ENCODE measurements around the gene NPM3.
A peak's percentile ranks its signal among the peaks of the same experiment; 100 is the strongest.
"Not testable (repeated sequence)": the region's sequence is repeated elsewhere in the genome, so short reads cannot be mapped to it uniquely, and the experiment has no call there.

Gene NPM3

DNA sequence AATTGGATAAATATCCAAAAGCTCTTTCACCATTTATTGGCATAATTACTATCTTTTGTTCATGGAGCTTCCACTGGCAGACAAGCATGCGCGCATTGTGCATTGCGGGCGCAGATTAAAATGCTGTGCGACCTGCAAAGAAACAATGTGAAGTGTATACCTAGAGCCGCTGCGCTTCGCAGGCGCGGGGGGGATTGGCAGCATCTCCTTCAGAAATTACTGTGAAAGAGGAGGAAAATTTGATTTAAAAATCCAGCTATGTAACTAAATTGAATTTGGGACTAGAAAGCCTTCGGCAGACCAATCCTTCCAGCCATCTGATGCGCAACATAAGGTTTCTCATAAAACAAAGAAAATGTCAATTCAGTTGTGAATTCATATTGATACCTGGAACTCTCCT, 10.3 kb upstream of the NPM3 start:
- TF ChIP-seq, protein P1, sequence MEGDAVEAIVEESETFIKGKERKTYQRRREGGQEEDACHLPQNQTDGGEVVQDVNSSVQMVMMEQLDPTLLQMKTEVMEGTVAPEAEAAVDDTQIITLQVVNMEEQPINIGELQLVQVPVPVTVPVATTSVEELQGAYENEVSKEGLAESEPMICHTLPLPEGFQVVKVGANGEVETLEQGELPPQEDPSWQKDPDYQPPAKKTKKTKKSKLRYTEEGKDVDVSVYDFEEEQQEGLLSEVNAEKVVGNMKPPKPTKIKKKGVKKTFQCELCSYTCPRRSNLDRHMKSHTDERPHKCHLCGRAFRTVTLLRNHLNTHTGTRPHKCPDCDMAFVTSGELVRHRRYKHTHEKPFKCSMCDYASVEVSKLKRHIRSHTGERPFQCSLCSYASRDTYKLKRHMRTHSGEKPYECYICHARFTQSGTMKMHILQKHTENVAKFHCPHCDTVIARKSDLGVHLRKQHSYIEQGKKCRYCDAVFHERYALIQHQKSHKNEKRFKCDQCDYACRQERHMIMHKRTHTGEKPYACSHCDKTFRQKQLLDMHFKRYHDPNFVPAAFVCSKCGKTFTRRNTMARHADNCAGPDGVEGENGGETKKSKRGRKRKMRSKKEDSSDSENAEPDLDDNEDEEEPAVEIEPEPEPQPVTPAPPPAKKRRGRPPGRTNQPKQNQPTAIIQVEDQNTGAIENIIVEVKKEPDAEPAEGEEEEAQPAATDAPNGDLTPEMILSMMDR (conservative IDR thresholded peaks at IDR 0.05): no peak
- no peak for TF ChIP-seq ZFX (IDR thresholded peaks at IDR 0.05)
- H3K27ac ChIP-seq: no peak overlapping the region

DNA sequence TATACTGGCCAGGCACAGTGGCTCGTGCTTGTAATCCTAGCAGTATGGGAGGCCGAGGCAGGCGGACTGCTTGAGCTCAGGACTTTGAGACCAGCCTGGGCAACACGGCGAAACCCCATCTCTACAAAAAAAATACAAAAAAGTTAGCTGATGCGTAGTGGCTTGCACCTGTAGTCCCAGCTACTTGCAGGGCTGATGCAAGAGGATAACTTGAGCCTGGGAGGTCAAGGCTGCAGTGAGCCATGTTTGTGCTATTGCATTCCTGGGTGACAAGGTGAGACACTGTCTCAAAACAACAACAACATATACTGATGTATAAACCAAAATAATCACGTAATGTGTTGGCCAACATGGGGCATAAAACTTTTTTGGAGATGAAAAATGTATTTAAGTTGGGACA, 6.4 kb upstream of the NPM3 start:
- no peak overlapping the region for H3K27ac ChIP-seq
- TF ChIP-seq ZFX (IDR thresholded peaks at IDR 0.05): no peak
- TF ChIP-seq, protein P1 (conservative IDR thresholded peaks at IDR 0.05): no peak

DNA sequence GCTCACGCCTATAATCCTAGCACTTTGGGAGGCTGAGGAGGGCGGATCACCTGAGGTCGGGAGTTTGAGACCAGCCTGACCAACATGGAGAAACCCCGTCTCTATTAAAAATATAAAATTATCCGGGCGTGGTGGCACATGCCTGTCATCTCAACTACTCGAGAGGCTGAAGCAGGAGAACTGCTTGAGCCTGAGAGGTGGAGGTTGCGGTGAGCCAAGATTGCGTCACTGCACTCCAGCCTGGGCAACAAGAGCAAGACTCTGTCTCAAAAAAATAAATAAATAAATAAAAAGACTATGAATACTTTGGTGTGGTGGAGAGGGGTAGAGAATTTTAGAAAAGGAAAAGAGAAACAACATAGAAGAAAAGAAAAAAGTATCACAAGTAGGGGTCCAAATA, 6.0 kb upstream of the NPM3 start:
- not testable (repeated sequence) for H3K27ac ChIP-seq

DNA sequence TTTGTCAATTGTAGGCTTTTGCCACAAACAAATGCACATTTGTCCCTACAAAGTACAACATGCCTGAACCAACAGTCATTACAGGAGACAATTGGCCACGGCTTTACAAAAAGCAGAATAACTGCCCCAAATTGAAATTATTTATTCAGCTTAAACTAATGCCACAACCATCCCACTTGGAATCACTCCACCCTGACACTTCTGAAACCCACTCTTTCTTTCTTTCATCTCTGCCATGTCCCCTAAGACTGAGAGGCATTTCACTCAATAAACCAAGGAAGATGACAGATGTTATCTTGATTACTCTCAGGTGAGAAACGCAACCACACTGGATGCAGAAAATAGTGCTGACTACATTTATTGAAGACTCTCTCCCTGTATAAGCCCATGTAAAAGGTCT, 2.6 kb upstream of the NPM3 start:
- no peak overlapping the region for H3K27ac ChIP-seq
- TF ChIP-seq, protein P1 (conservative IDR thresholded peaks at IDR 0.05): no peak
- TF ChIP-seq ZFX (IDR thresholded peaks at IDR 0.05): no peak

DNA sequence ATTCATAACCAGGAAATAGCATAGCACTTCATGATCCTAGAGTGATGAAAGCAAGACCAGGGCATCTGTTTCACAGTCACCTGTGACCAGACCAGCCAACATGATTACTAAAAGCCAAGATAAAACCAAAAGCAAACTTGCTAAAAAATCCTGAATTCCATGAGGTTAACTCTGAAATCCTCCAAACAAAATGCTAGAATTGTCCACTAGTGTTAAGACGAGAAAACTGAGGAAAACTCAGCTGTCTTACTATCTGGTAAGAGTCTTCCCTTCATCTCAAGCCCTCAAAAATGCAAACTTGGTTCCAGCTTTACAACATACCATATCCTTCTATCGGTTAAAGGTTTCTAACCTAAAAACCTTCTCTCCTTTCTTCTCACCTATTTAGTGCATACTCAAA, 1.3 kb upstream of the NPM3 start:
- no peak for TF ChIP-seq ZFX (IDR thresholded peaks at IDR 0.05)
- TF ChIP-seq, protein P1 (conservative IDR thresholded peaks at IDR 0.05): no peak
- H3K27ac ChIP-seq: no peak overlapping the region

DNA sequence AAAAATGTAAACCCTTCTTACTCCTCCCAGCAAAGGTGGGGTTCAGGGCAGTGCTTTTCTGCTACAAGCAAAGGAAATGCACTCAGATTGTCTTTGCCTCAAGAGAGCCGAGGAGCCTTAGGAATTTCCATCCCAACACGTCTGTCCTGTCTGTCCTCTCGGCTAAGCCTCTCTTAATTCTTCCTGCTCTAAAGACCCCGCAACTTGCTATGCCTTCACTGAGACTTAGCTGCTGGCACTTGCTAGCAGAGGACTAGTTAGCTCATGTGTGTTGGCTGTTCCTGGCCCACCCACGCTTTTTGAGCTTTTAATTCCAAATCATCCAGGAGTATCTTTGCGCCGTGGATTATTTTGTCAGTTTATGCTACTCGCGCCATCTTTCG, 481 bp upstream of the NPM3 start:
- TF ChIP-seq, protein P1 (conservative IDR thresholded peaks at IDR 0.05): no peak
- no peak for TF ChIP-seq ZFX (IDR thresholded peaks at IDR 0.05)
- peak overlapping the region; percentile 74 for H3K27ac ChIP-seq

DNA sequence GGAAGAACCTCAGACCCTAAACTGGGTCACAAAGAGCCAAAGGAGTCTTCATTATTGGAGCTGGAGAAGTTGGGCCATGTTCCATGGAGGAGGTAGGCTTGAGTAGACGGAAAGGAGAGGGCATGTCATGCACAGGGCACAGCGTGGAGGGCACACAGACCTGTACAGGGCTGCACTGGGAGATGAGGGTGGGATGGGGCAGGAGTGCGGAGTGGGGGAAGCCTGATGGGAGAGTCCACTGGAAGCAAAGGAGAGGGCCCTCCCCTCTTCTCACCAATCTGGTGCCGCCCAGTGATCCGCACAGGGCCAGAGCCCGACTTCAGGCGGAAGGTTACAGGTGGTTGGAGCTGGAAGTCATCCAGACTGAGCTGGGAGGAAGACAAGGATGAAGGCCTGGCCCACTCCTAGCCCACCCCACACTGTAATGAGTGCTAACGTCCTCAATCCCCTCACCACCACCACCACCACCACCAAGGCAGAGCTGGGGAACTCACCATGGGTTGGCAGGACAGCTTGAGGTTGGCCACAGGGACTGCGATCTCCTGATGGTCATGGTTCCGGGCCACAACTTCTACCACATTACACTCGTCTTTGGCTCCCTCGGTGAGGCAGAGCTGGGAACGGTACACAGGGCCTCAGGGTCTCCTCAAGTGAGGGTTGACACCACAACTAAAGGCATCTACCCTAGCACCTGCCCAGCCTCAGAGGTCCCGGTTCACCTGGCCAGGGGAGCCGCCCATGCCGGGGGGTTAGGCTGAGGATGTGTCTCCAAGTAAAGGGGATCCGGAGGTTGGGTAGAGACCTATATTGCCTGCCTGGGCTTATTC, 1.0 kb downstream of the NPM3 start:
- peak overlapping the region; percentile 74 for H3K27ac ChIP-seq
- TF ChIP-seq, protein P1 (conservative IDR thresholded peaks at IDR 0.05): no peak
- no peak for TF ChIP-seq ZFX (IDR thresholded peaks at IDR 0.05)

DNA sequence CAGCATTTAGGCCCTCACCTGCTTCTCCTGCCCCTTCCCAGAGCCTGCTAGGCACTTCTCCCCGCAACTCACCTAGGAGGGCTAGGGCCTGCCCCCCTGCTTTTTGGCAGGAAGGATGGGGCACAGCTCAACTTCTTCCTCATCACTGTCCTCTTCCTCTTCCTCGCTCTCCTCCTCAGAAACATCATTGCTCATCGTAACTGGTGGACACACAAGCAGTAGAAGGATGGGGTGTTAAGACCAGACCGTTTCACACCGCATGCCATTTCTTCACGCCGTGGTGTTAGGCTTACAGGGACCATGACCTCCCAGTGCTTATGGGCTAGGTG, 1.6 kb downstream of the NPM3 start:
- H3K27ac ChIP-seq: peak overlapping the region; percentile 74
- TF ChIP-seq ZFX (IDR thresholded peaks at IDR 0.05): no peak
- TF ChIP-seq, protein P1 (conservative IDR thresholded peaks at IDR 0.05): no peak
